GM13976 (cell line): ENCODE results near the gene RCL1.

Experiments used
- DNase-seq: peaks from one replicate; pipeline ENCODE4 v3.0.0; 2012; ENCODE audit warnings: low spot score
- CTCF ChIP-seq: IDR thresholded peaks from 2 replicates; pipeline ENCODE4 v1.5.1; 2012; ENCODE audit warnings: borderline replicate concordance, mild to moderate bottlenecking; ENCODE audit not compliant: insufficient read depth; ENCODE audit errors: extremely low read depth, missing control alignments, control extremely low read depth
- in situ Hi-C: fragments of 300-500 bp; cut with MboI; formaldehyde crosslinking; loops from one replicate; pipeline ENCODE4 v1.12.0; 2022; ENCODE audit warnings: low sequenced_read_pairs, mixed read lengths, inconsistent platforms; ENCODE audit not compliant: unreplicated experiment

The RCL1 gene

GRCh38 chr9:4798281-4799032 is 5.7 kb downstream of the RCL1 start:
- DNase-seq, result no peak
- in situ Hi-C loops, result no loop called here
- TF ChIP-seq CTCF, result no peak

DNA sequence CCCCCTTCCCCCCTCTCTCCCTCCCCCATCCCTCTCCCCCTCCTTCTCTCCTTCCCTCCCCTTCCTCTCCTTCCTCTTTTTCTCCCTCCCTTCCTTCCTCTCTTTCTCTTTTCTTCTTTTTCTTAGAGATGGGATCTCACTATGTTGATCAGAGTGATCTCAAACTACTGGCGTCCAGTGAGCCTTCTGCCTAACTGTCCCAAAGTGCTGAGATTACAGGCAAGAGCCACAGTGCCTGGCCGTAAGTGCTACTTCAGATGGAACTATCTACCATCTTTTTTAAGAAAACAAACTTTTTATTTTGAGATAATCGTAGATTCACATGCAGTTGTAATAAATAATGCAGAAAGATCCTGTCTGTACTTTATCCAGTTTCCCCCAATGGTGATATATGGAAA is 6.3 kb downstream of the RCL1 start:
- DNase-seq, result no peak
- in situ Hi-C loops, result no loop called here
- no peak for TF ChIP-seq CTCF

GRCh38 chr9:4799775-4800174 is 7.0 kb downstream of the RCL1 start:
- no peak for DNase-seq
- TF ChIP-seq CTCF, result no peak
- in situ Hi-C loops, result no loop called here

DNA sequence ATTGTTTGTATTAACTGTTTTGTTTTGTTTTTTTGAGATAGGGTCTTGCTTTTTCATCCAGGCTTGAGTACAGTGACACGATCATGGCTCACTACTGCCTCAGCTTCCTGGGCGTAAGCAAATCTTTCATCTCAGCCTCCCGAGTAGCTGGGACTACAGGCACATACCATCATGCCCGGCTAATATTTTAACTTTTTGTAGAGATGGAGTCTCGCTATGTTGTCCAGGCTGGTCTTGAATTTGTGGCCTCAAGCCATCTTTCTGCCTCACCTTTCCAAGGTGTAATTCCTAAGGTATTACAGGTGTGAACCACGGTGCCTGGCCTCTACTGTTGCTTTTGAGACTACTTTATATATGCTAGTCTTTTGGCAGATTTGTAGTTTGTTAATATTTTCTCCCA is 8.4 kb downstream of the RCL1 start:
- DNase-seq, result no peak
- no peak for TF ChIP-seq CTCF
- in situ Hi-C loops, result no loop called here

- TF ChIP-seq CTCF, result no peak
- no peak for DNase-seq
- in situ Hi-C loops, result no loop called here
Observed at GRCh38 chr9:4803670-4804530, 11.2 kb downstream of the RCL1 start.

- in situ Hi-C loops, result no loop called here
- DNase-seq, result no peak
- TF ChIP-seq CTCF, result no peak
Observed at GRCh38 chr9:4804531-4805016, 11.8 kb downstream of the RCL1 start.
